Parathyroid adenoma (tissue), 2 donors: ENCODE results near the gene C11orf97.
"Not testable (repeated sequence)": the region's sequence is repeated elsewhere in the genome, so short reads cannot be mapped to it uniquely, and the experiment has no call there.

Experiments used
- H2AFZ ChIP-seq: fragments of 300-600 bp; sonication (generic); one replicate; pipeline ENCODE4 v1.7.0; 2017; ENCODE audit warnings: antibody characterized with exemption, mild to moderate bottlenecking
- H3K27ac ChIP-seq: fragments of 300-600 bp; sonication (generic); one replicate; pipeline ENCODE4 v1.7.0; 2017
- H3K27me3 ChIP-seq: fragments of 300-600 bp; sonication (generic); one replicate; pipeline ENCODE4 v1.7.0; 2017; ENCODE audit warnings: low read length; ENCODE audit not compliant: control insufficient read depth, insufficient read depth
- H3K36me3 ChIP-seq: fragments of 300-600 bp; sonication (generic); one replicate; pipeline ENCODE4 v1.7.0; 2017; ENCODE audit warnings: low read length; ENCODE audit not compliant: control insufficient read depth, insufficient read depth
- H3K4me1 ChIP-seq: fragments of 300-600 bp; sonication (generic); one replicate; pipeline ENCODE4 v1.7.0; 2017; ENCODE audit warnings: control low read depth
- H3K4me2 ChIP-seq: fragments of 300-600 bp; sonication (generic); one replicate; pipeline ENCODE4 v1.7.0; 2017; ENCODE audit warnings: low read length
- H3K4me3 ChIP-seq: fragments of 300-600 bp; sonication (generic); one replicate; pipeline ENCODE4 v1.7.0; 2017; ENCODE audit warnings: low read depth, low read length
- H3K79me2 ChIP-seq: fragments of 300-600 bp; sonication (generic); one replicate; pipeline ENCODE4 v1.7.0; 2017; ENCODE audit warnings: control low read depth
- H3K9ac ChIP-seq: fragments of 300-600 bp; sonication (generic); one replicate; pipeline ENCODE4 v1.7.0; 2017; ENCODE audit warnings: mild to moderate bottlenecking
- H3K9me3 ChIP-seq: fragments of 300-600 bp; sonication (generic); one replicate; pipeline ENCODE4 v1.7.0; 2017; ENCODE audit warnings: low read length; ENCODE audit not compliant: control insufficient read depth
- CTCF ChIP-seq: fragments of 300-600 bp; sonication (generic); IDR thresholded peaks from one replicate; pipeline ENCODE4 v1.7.0; 2017; ENCODE audit warnings: antibody characterized with exemption, mild to moderate bottlenecking
- donor health status: primary hyperparathyroidism.

Gene C11orf97

GRCh38 chr11:94567181-94567670 lies 55.0 kb downstream of the C11orf97 start, which contains the start of gene PIWIL4:
Gene PIWIL4, plus strand, starts transcription at chr11:94567368. Its CDS starts 151 bp downstream, at chr11:94567519.
- no peak within 1 kb of the TSS for H2AFZ ChIP-seq
- H3K9ac ChIP-seq, result no peak within 1 kb of the TSS
- no peak within 1 kb of the TSS for H3K27ac ChIP-seq
- H3K4me2 ChIP-seq, result no peak within 1 kb of the TSS
- no peaks in the 10 kb centered on the region for H3K79me2 ChIP-seq
- H3K27me3 ChIP-seq, result no peaks in the 10 kb centered on the region
- no peaks in the 10 kb centered on the region for H3K36me3 ChIP-seq
- TF ChIP-seq CTCF, result no peak
- no peaks in the 10 kb centered on the region for H3K9me3 ChIP-seq
- no peak within 1 kb of the TSS for H3K4me3 ChIP-seq
- no peaks in the 10 kb centered on the region for H3K4me1 ChIP-seq

- Histone ChIP-seq H2AFZ (no peak overlapping the region), H3K4me1 (no peaks in the 10 kb centered on the region), H3K27me3 (no peaks in the 10 kb centered on the region), H3K4me3 (no peak overlapping the region), H3K36me3 (no peaks in the 10 kb centered on the region), H3K9ac (no peak overlapping the region), H3K4me2 (no peak overlapping the region), H3K79me2 (no peaks in the 10 kb centered on the region), H3K9me3 (no peaks in the 10 kb centered on the region), H3K27ac (no peak overlapping the region)
- no peak for TF ChIP-seq CTCF
These were observed 55.9 kb downstream of the C11orf97 start for GRCh38 chr11:94568200-94568599.

- H3K9ac ChIP-seq, result no peak overlapping the region
- no peak overlapping the region for H3K27ac ChIP-seq
- no peaks in the 10 kb centered on the region for H3K27me3 ChIP-seq
- no peaks in the 10 kb centered on the region for H3K9me3 ChIP-seq
- H2AFZ ChIP-seq, result no peak overlapping the region
- no peaks in the 10 kb centered on the region for H3K36me3 ChIP-seq
- no peak for TF ChIP-seq CTCF
- H3K4me1 ChIP-seq, result no peaks in the 10 kb centered on the region
- H3K4me3 ChIP-seq, result no peak overlapping the region
- H3K79me2 ChIP-seq, result no peaks in the 10 kb centered on the region
- H3K4me2 ChIP-seq, result no peak overlapping the region
These were observed 56.5 kb downstream of the C11orf97 start for GRCh38 chr11:94568717-94569116.

- not testable (repeated sequence) for H3K27ac ChIP-seq
These were observed 60.7 kb downstream of the C11orf97 start for GRCh38 chr11:94572975-94573374.

GRCh38 chr11:94574193-94574961 lies 62.1 kb downstream of the C11orf97 start:
- no peaks in the 10 kb centered on the region for H3K9me3 ChIP-seq
- TF ChIP-seq CTCF, result no peak
- no peaks in the 10 kb centered on the region for H3K79me2 ChIP-seq
- H3K27me3 ChIP-seq, result no peaks in the 10 kb centered on the region
- no peaks in the 10 kb centered on the region for H3K4me1 ChIP-seq
- H3K36me3 ChIP-seq, result no peaks in the 10 kb centered on the region
- no peak overlapping the region for H3K27ac ChIP-seq
- no peak overlapping the region for H2AFZ ChIP-seq
- no peak overlapping the region for H3K4me2 ChIP-seq
- H3K9ac ChIP-seq, result no peak overlapping the region
- no peak overlapping the region for H3K4me3 ChIP-seq

More at GRCh38 chr11:94572975-94573374, 60.7 kb downstream of the C11orf97 start:
- not testable (repeated sequence) for H2AFZ ChIP-seq, H3K36me3 ChIP-seq, H3K79me2 ChIP-seq, H3K4me1 ChIP-seq, H3K27me3 ChIP-seq, H3K9me3 ChIP-seq, H3K4me2 ChIP-seq, H3K9ac ChIP-seq, H3K4me3 ChIP-seq
